K562 (cell line): ENCODE results near the gene FADS1. TPM values are rescaled to one million over a fixed set of nuclear protein-coding genes. Genes with fewer than 3 reads are reported as not detected.

ENCODE experiments used
- BCOR ChIP-seq: fragments of 450-650 bp; IDR thresholded peaks from 2 replicates; pipeline ENCODE4 v1.6.1; 2016
- CGGBP1 ChIP-seq: fragments of 250-450 bp; sonication (Bioruptor Pico); IDR thresholded peaks from 2 replicates; pipeline ENCODE4 v1.9.0; 2021; ENCODE audit warnings: mild to moderate bottlenecking
- CTBP1 ChIP-seq: fragments of 450-650 bp; IDR thresholded peaks from 2 replicates; pipeline ENCODE4 v1.6.1; 2016; ENCODE audit warnings: borderline replicate concordance
- CXXC5 ChIP-seq: fragments of 250-450 bp; sonication (Bioruptor Pico); IDR thresholded peaks from 2 replicates; pipeline ENCODE4 v1.8.0; 2022; ENCODE audit warnings: inconsistent platforms, mild to moderate bottlenecking, moderate library complexity
- FOXK2 ChIP-seq, 2 experiments: fragments of 450-650 bp; IDR thresholded peaks in 1 of 2; conservative IDR thresholded peaks in 1 of 2; 2 replicates each; pipeline ENCODE4 v1.6.1; 2016; ENCODE audit warnings: low read depth in 2 of 2, mild to moderate bottlenecking in 1 of 2
- MAZ ChIP-seq, 2 experiments: fragments of 450-650 bp in 1 of 2; sonication (generic) in 1 of 2; formaldehyde crosslinking; IDR thresholded peaks in 1 of 2; conservative IDR thresholded peaks in 1 of 2; 2 replicates each; pipeline versions ENCODE4 v1.4.0 to v1.5.0; 2020; ENCODE audit warnings: mild to moderate bottlenecking in 1 of 2, missing genetic modification reagents in 1 of 2
- MECOM ChIP-seq: fragments of 250-450 bp; sonication (Bioruptor Pico); IDR thresholded peaks from 2 replicates; pipeline ENCODE4 v1.8.0; 2022; ENCODE audit warnings: inconsistent platforms
- NR2F6 ChIP-seq: fragments of 450-650 bp; formaldehyde crosslinking; IDR thresholded peaks from 2 replicates; pipeline ENCODE4 v1.4.0; 2020; ENCODE audit warnings: mild to moderate bottlenecking
- PHF8 ChIP-seq: fragments of 200-600 bp; sonication (generic); IDR thresholded peaks from 2 replicates; pipeline ENCODE4 v1.6.1; 2012; ENCODE audit warnings: mixed run types, mild to moderate bottlenecking, inconsistent platforms, low read length, moderate library complexity, borderline replicate concordance
- PTBP1 ChIP-seq: fragments of 200-400 bp; formaldehyde crosslinking; IDR thresholded peaks from 2 replicates; pipeline ENCODE4 v1.6.1; 2017; ENCODE audit warnings: low read depth, low read length
- RAD21 ChIP-seq, 2 experiments: fragments of 250-450 bp in 1 of 2; fragments of 450-650 bp in 1 of 2; sonication (Bioruptor Pico) in 1 of 2; formaldehyde crosslinking in 1 of 2; IDR thresholded peaks in 1 of 2; conservative IDR thresholded peaks in 1 of 2; 2 replicates each; pipeline versions ENCODE4 v1.4.0 to v1.8.0; 2020 to 2022; ENCODE audit warnings: mild to moderate bottlenecking in 2 of 2, moderate library complexity in 1 of 2
- RBBP5 ChIP-seq: fragments of 200-600 bp; sonication (generic); IDR thresholded peaks from 2 replicates; pipeline ENCODE4 v1.6.1; 2012; ENCODE audit warnings: borderline replicate concordance, mild to moderate bottlenecking, low read length, control low read depth, inconsistent platforms; ENCODE audit not compliant: insufficient read depth, poor library complexity, severe bottlenecking
- SAFB ChIP-seq: fragments of 200-400 bp; formaldehyde crosslinking; IDR thresholded peaks from 2 replicates; pipeline ENCODE4 v1.6.1; 2017; ENCODE audit warnings: low read depth, low read length, borderline replicate concordance
- SIN3B ChIP-seq: fragments of 450-650 bp; IDR thresholded peaks from 2 replicates; pipeline ENCODE4 v1.6.1; 2017; ENCODE audit warnings: low read depth, mild to moderate bottlenecking, moderate library complexity
- ZBTB11 ChIP-seq, 3 experiments: fragments of 200-800 bp in 1 of 3; fragments of 250-450 bp in 1 of 3; fragments of 450-650 bp in 1 of 3; sonication (Bioruptor Pico) in 1 of 3; sonication (Bioruptor generic) in 1 of 3; formaldehyde crosslinking in 1 of 3; IDR thresholded peaks; 2 replicates each; pipeline versions ENCODE4 v1.6.1 to v1.8.0; 2016 to 2022; ENCODE audit warnings: mild to moderate bottlenecking in 2 of 3, missing genetic modification characterization in 2 of 3, missing compliant biosample characterization in 1 of 3, moderate library complexity in 1 of 3
- ZBTB7A ChIP-seq: IDR thresholded peaks from 2 replicates; pipeline ENCODE4 v1.6.1; 2011; ENCODE audit warnings: low read depth, mild to moderate bottlenecking, low read length, moderate library complexity, borderline replicate concordance; ENCODE audit not compliant: control insufficient read depth
- ZFX ChIP-seq: sonication (generic); formaldehyde crosslinking; IDR thresholded peaks from 2 replicates; pipeline ENCODE4 v1.8.0; 2022; ENCODE audit warnings: mild to moderate bottlenecking, missing genetic modification reagents, moderate library complexity
- ZNF121 ChIP-seq: sonication (generic); formaldehyde crosslinking; conservative IDR thresholded peaks from 2 replicates; pipeline ENCODE4 v1.8.0; 2022; ENCODE audit warnings: missing genetic modification reagents
- polyA plus RNA-seq, 8 experiments: library from polyadenylated mRNA; depleted of rRNA in 4 of 8; stranded (reverse) in 5 of 8; unstranded in 3 of 8; fragments of >200 nt; fragmentation: Nextera tagmentation in 2 of 8; fragmentation: Illumina TruSeq in 1 of 8; extraction: Ambion mirVana in 2 of 8; extraction: Trizol in 1 of 8; gene quantifications; 2 replicates each; pipeline versions ENCODE4 v1.2.1 to v1.2.3, GENCODE V29; 2011 to 2014; ENCODE audit warnings: inconsistent platforms in 1 of 8, missing spikeins in 1 of 8
- total RNA-seq, 7 experiments: library from RNA; depleted of rRNA in 6 of 7; stranded (reverse); fragments of >200 nt in 6 of 7; fragmentation: Illumina TruSeq in 2 of 7; extraction: Trizol in 2 of 7; gene quantifications; 2 replicates each; pipeline versions ENCODE4 v1.2.1 to v1.2.3, GENCODE V29; 2011 to 2021; ENCODE audit warnings: low replicate concordance in 1 of 7
- TF ChIP-seq, protein P1 (sequence below): sonication (generic); formaldehyde crosslinking; IDR thresholded peaks from 2 replicates; pipeline ENCODE4 v1.8.0; 2022; ENCODE audit warnings: missing genetic modification reagents, mild to moderate bottlenecking, borderline replicate concordance
- TF ChIP-seq, protein P2 (sequence below): fragments of 450-650 bp; IDR thresholded peaks from 2 replicates; pipeline ENCODE4 v1.6.1; 2016; ENCODE audit warnings: missing biosample characterization, missing genetic modification characterization

The FADS1 gene
- total and polyA plus RNA-seq, 9 of the 15 experiments (the other 6 are each of a cell fraction or from before 2014, with no cell fraction given): 110 to 864 (median 364) TPM

DNA sequence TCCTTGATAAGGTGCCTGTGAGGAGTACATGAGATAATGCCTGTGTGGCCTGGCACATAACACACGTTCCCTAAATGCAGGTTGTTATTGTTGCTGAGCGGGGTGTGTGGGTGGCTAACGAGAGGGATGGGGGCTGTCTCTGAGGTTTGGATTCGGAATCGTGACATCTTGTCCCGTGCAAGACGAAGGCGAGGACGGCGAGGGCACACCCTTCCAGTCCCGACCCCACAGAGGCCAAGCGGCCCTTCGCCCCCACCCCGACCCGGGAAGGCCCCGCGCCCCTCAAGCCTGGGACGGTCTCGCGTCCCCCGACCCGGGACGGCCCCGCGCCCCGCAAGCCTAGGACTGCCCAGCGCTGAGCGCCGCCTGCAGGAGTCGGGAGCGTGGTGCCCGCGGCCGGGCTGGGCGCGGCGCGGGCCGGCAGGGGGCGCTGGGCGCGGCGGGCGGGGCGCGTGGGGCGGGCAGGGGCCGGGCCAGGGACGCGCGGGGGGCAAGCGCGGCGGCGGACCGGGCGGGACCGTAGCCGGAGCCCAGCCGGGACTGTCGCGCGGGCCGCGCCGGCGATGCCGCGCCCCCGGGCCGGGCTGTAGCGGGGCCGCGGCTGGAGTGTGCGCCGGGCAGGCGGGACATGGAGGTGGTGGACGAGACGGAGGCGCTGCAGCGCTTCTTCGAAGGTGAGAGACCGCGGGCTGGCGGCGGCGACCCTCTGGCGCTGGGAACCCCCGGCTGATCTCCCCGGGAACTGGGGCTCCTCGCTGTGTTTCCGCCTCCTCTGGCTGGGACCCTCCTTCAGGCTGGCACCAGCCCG is 64.5 kb downstream of the FADS1 start, which contains the start of gene MYRF (continued):
- TF ChIP-seq CGGBP1 (CRISPR knock-in tag): no peak
- TF ChIP-seq, protein P1, sequence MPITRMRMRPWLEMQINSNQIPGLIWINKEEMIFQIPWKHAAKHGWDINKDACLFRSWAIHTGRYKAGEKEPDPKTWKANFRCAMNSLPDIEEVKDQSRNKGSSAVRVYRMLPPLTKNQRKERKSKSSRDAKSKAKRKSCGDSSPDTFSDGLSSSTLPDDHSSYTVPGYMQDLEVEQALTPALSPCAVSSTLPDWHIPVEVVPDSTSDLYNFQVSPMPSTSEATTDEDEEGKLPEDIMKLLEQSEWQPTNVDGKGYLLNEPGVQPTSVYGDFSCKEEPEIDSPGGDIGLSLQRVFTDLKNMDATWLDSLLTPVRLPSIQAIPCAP: no peak
- TF ChIP-seq MECOM: no peak
- peak; percentile 71; the same call in 1 of the 2 replicates for TF ChIP-seq PHF8
- TF ChIP-seq NR2F6 (CRISPR knock-in tag): no peak
- no peak for TF ChIP-seq PTBP1
- no peak for TF ChIP-seq FOXK2 (conservative IDR thresholded peaks at IDR 0.05 in 1 of 2, IDR thresholded peaks at IDR 0.05 in 1 of 2; ENCODE audit: low read depth in 2 of 2)
- TF ChIP-seq ZNF121 (CRISPR knock-in tag): no peak
- TF ChIP-seq RAD21 (CRISPR knock-in tag; conservative IDR thresholded peaks at IDR 0.05 in 1 of 2, IDR thresholded peaks at IDR 0.05 in 1 of 2): peak in 1 of 2 experiments; percentile 53; a peak in 3 of 4 replicates
- peak; percentile 92 for TF ChIP-seq BCOR
- TF ChIP-seq CTBP1: no peak
- TF ChIP-seq, protein P2, sequence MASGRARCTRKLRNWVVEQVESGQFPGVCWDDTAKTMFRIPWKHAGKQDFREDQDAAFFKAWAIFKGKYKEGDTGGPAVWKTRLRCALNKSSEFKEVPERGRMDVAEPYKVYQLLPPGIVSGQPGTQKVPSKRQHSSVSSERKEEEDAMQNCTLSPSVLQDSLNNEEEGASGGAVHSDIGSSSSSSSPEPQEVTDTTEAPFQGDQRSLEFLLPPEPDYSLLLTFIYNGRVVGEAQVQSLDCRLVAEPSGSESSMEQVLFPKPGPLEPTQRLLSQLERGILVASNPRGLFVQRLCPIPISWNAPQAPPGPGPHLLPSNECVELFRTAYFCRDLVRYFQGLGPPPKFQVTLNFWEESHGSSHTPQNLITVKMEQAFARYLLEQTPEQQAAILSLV (tag): no peak
- TF ChIP-seq CXXC5: peak; percentile 58
- peak; percentile 50 to 65; a peak in 2 of 4 replicates for TF ChIP-seq MAZ (CRISPR knock-in tag; conservative IDR thresholded peaks at IDR 0.05 in 1 of 2, IDR thresholded peaks at IDR 0.05 in 1 of 2)
- 0 out of 2 replicates have a peak, but pooled peaks have one; percentile 51 for TF ChIP-seq SAFB
- peak; percentile 86 for TF ChIP-seq ZBTB7A
- 0 out of 6 replicates have a peak, but pooled peaks of 1 of the 3 experiments have one; percentile 53 for TF ChIP-seq ZBTB11 (CRISPR knock-in tag; IDR thresholded peaks at IDR 0.05)
- 0 out of 2 replicates have a peak, but pooled peaks have one; percentile 34 for TF ChIP-seq SIN3B
- TF ChIP-seq ZFX (CRISPR knock-in tag): peak; percentile 23; the same call in 1 of the 2 replicates
- peak; percentile 60 for TF ChIP-seq RBBP5
